Measurements from ENCODE around the gene TMEM86B. TPM values are rescaled to one million over a fixed set of nuclear protein-coding genes. Genes with fewer than 3 reads are reported as not detected.
"Not testable (repeated sequence)": the region's sequence is repeated elsewhere in the genome, so short reads cannot be mapped to it uniquely, and the experiment has no call there.

The TMEM86B gene
- total RNA-seq, 1 experiment from 2014 or later, result 14.2 TPM

DNA sequence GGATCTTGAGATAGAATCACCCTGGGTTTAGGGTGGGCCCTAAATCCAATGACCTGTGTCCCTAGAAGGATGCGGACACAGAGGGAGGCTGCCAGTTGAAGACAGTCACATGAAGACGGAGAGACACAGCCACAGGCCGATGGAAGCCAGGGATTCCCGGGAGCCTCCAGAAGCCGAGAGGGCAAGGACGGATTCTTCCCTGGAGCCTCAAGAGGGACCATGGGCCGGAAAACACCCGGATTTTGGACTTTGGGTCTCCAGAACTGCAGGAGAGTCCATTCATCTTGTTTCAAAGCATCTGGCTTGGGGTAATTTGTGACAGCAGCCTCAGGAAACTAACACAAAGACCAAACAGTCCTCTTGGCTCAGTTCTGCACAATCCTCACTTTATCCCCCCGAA lies 2.3 kb downstream of the TMEM86B start:
- ChIA-PET CTCF (no interaction called here), POLR2A (no interaction called here)
- in situ Hi-C loops (cut with HindIII; ENCODE audit: low pct_unique_long_range_greater_than_20kb, low sequenced_read_pairs) (no loop called here), intact Hi-C loops (cut with micrococcal nuclease; ENCODE audit: unreplicated experiment) (no loop called here)
- ATAC-seq (no peak), DNase-seq (ENCODE audit: low read depth, low spot score) (no peak)
- no peak overlapping the region for H3K4me3 ChIP-seq (ENCODE audit: low read depth in 2 of 2, low read length in 2 of 2)
- H3K36me3 ChIP-seq (ENCODE audit: control insufficient read depth, insufficient read depth, low read length), result peaks cover 9% of the 10 kb centered on the region; the same call in 1 of the 2 replicates
- H3K27ac ChIP-seq (ENCODE audit: low read length), result no peak overlapping the region
- H3K9me3 ChIP-seq (ENCODE audit: control insufficient read depth, insufficient read depth, low read depth, low read length), result no peaks in the 10 kb centered on the region
- no TSS peak for BruUV-seq (replicated peaks)
- TF ChIP-seq POLR2AphosphoS5 (IDR thresholded peaks at IDR 0.05; ENCODE audit: low read depth, low read length) (no peak), CTCF (IDR thresholded peaks at IDR 0.05) (no peak), TCF7L2 (IDR thresholded peaks at IDR 0.05; ENCODE audit: low read depth, low read length) (no peak), SIN3A (IDR thresholded peaks at IDR 0.05; ENCODE audit: borderline replicate concordance, insufficient read depth, low read depth, low read length) (no peak)
- TF ChIP-seq, protein P1, sequence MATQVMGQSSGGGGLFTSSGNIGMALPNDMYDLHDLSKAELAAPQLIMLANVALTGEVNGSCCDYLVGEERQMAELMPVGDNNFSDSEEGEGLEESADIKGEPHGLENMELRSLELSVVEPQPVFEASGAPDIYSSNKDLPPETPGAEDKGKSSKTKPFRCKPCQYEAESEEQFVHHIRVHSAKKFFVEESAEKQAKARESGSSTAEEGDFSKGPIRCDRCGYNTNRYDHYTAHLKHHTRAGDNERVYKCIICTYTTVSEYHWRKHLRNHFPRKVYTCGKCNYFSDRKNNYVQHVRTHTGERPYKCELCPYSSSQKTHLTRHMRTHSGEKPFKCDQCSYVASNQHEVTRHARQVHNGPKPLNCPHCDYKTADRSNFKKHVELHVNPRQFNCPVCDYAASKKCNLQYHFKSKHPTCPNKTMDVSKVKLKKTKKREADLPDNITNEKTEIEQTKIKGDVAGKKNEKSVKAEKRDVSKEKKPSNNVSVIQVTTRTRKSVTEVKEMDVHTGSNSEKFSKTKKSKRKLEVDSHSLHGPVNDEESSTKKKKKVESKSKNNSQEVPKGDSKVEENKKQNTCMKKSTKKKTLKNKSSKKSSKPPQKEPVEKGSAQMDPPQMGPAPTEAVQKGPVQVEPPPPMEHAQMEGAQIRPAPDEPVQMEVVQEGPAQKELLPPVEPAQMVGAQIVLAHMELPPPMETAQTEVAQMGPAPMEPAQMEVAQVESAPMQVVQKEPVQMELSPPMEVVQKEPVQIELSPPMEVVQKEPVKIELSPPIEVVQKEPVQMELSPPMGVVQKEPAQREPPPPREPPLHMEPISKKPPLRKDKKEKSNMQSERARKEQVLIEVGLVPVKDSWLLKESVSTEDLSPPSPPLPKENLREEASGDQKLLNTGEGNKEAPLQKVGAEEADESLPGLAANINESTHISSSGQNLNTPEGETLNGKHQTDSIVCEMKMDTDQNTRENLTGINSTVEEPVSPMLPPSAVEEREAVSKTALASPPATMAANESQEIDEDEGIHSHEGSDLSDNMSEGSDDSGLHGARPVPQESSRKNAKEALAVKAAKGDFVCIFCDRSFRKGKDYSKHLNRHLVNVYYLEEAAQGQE (IDR thresholded peaks at IDR 0.05; ENCODE audit: insufficient read depth in 1 of 2, low read depth in 2 of 2, low read length in 1 of 2), result no peak
- no peaks in the 10 kb centered on the region for H3K27me3 ChIP-seq (ENCODE audit: control insufficient read depth, insufficient read depth, low read length)
- H3K4me1 ChIP-seq (ENCODE audit: control insufficient read depth, insufficient read depth, low read length), result peaks cover 17% of the 10 kb centered on the region; the same call in 1 of the 2 replicates

GRCh38 chr19:55225415-55225958 lies 3.1 kb downstream of the TMEM86B start:
- TF ChIP-seq POLR2AphosphoS5 (IDR thresholded peaks at IDR 0.05; ENCODE audit: low read depth, low read length) (no peak), SIN3A (IDR thresholded peaks at IDR 0.05; ENCODE audit: borderline replicate concordance, insufficient read depth, low read depth, low read length) (no peak), CTCF (IDR thresholded peaks at IDR 0.05) (no peak), TCF7L2 (IDR thresholded peaks at IDR 0.05; ENCODE audit: low read depth, low read length) (no peak)
- TF ChIP-seq, protein P1 (IDR thresholded peaks at IDR 0.05; ENCODE audit: insufficient read depth in 1 of 2, low read depth in 2 of 2, low read length in 1 of 2), result no peak

DNA sequence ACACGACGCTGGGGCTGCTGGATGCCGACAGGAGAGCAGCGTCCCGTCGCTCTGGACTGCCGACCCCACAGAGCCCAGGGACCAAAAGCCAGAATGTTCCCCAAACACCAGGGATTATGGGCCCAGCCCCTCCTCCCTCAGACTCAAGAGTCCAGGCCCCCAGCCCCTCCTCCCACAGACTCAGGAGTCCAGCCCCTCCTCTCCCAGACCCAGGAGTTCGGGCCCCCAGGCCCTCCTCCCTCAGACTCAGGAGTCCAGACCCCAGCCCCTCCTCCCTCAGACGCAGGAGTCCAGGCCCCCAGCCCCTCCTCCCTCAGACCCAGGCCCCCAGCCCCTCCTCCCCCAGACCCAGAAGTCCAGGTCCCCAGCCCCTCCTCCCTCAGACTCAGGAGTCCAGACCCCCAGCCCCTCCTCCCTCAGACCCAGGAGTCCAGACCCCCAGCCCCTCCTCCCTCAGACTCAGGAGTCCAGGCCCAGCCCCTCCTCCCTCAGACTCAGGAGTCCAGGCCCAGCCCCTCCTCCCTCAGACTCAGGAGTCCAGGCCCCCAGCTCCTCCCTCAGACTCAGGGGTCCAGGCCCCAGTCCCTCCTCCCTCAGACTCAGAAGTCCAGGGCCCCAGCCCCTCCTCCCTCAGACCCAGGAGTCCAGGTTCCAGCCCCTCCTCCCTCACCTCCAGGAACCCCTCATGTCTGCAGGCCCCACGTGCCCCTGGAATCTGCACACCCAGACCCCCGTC lies 3.7 kb downstream of the TMEM86B start:
- POLR2A ChIA-PET, result interaction anchor here (0.7 kb wide), 1 partner anchor 144 kb away, joined by 3 read pairs; no protein-coding TSS in a partner anchor
- ATAC-seq; H3K9me3 ChIP-seq (ENCODE audit: control insufficient read depth, insufficient read depth, low read depth, low read length); in situ Hi-C loops (cut with HindIII; ENCODE audit: low pct_unique_long_range_greater_than_20kb, low sequenced_read_pairs); H3K36me3 ChIP-seq (ENCODE audit: control insufficient read depth, insufficient read depth, low read length); H3K4me3 ChIP-seq (ENCODE audit: low read depth in 2 of 2, low read length in 2 of 2); CTCF ChIA-PET; intact Hi-C loops (cut with micrococcal nuclease; ENCODE audit: unreplicated experiment); DNase-seq (ENCODE audit: low read depth, low spot score); H3K27me3 ChIP-seq (ENCODE audit: control insufficient read depth, insufficient read depth, low read length); BruUV-seq (replicated peaks); H3K27ac ChIP-seq (ENCODE audit: low read length): not testable (repeated sequence)
- H3K4me1 ChIP-seq (ENCODE audit: control insufficient read depth, insufficient read depth, low read length), result peaks cover 17% of the 10 kb centered on the region; the same call in 1 of the 2 replicates

More at GRCh38 chr19:55225415-55225958, 3.1 kb downstream of the TMEM86B start:
- Histone ChIP-seq H3K27ac (ENCODE audit: low read length) (no peak overlapping the region), H3K4me3 (ENCODE audit: low read depth in 2 of 2, low read length in 2 of 2) (no peak overlapping the region), H3K9me3 (ENCODE audit: control insufficient read depth, insufficient read depth, low read depth, low read length) (no peaks in the 10 kb centered on the region), H3K4me1 (ENCODE audit: control insufficient read depth, insufficient read depth, low read length) (peaks cover 17% of the 10 kb centered on the region; the same call in 1 of the 2 replicates), H3K27me3 (ENCODE audit: control insufficient read depth, insufficient read depth, low read length) (no peaks in the 10 kb centered on the region), H3K36me3 (ENCODE audit: control insufficient read depth, insufficient read depth, low read length) (peaks cover 4% of the 10 kb centered on the region; the same call in 1 of the 2 replicates)
- in situ Hi-C loops (cut with HindIII; ENCODE audit: low pct_unique_long_range_greater_than_20kb, low sequenced_read_pairs), result no loop called here
- ChIA-PET POLR2A (interaction anchor here (0.7 kb wide), 1 partner anchor 143 kb away, joined by 3 read pairs; no protein-coding TSS in a partner anchor), CTCF (no interaction called here)
- intact Hi-C loops (cut with micrococcal nuclease; ENCODE audit: unreplicated experiment), result no loop called here
- BruUV-seq (replicated peaks), result no TSS peak
- ATAC-seq (no peak), DNase-seq (ENCODE audit: low read depth, low spot score) (no peak)
